A673 (cell line): Measurements from ENCODE around the gene RAVER2. TPM values are rescaled to one million over a fixed set of nuclear protein-coding genes. Genes with fewer than 3 reads are reported as not detected.

Experiments used
- BruUV-seq: library from RNA; stranded (reverse); fragments of 400-500 nt; replicated peaks from 2 replicates; lab custom pipeline; 2021; lab: Mats Ljungman, UMichigan
- CTCF ChIA-PET: fragments of 300-600 bp; sonication (Branson Sonifier 250); formaldehyde crosslinking; loops from one replicate; lab custom pipeline; 2022; ENCODE audit warnings: antibody characterized with exemption; lab: Charles Lee
- POLR2A ChIA-PET: fragments of 300-600 bp; sonication (Branson Sonifier 250); formaldehyde crosslinking; loops from one replicate; lab custom pipeline; 2022; ENCODE audit warnings: antibody characterized with exemption; ENCODE audit not compliant: low non-redundant PET; lab: Charles Lee
- DNase-seq: peaks from one replicate; pipeline ENCODE4 v3.0.0-alpha.2; 2015; ENCODE audit warnings: low spot score
- H3K27ac ChIP-seq: fragments of 200-600 bp; sonication (generic); 2 replicates; pipeline ENCODE4 v1.5.1; 2016; ENCODE audit warnings: mixed run types, low read depth, mild to moderate bottlenecking, mixed read lengths, antibody characterized with exemption, low read length; ENCODE audit not compliant: poor library complexity, severe bottlenecking
- H3K27me3 ChIP-seq: fragments of 200-600 bp; sonication (generic); replicated peaks from 2 replicates; pipeline ENCODE4 v1.6.1; 2017; ENCODE audit warnings: mixed run types, low read depth, mild to moderate bottlenecking, mixed read lengths, antibody characterized with exemption, low read length; ENCODE audit not compliant: insufficient read depth, poor library complexity
- H3K36me3 ChIP-seq: fragments of 200-600 bp; sonication (generic); 2 replicates; pipeline ENCODE4 v1.6.1; 2016; ENCODE audit warnings: mixed run types, mild to moderate bottlenecking, mixed read lengths, antibody characterized with exemption, low read length; ENCODE audit not compliant: insufficient read depth, poor library complexity, severe bottlenecking
- H3K4me1 ChIP-seq: fragments of 200-600 bp; sonication (generic); 2 replicates; pipeline ENCODE4 v1.6.1; 2017; ENCODE audit warnings: mixed run types, mild to moderate bottlenecking, mixed read lengths, antibody characterized with exemption, low read length; ENCODE audit not compliant: insufficient read depth, poor library complexity, severe bottlenecking
- H3K4me3 ChIP-seq: fragments of 200-600 bp; sonication (generic); 2 replicates; pipeline ENCODE4 v1.5.1; 2016; ENCODE audit warnings: low read depth, mixed run types, mild to moderate bottlenecking, mixed read lengths, low read length; ENCODE audit not compliant: poor library complexity, severe bottlenecking
- H3K9me3 ChIP-seq: fragments of 200-600 bp; sonication (generic); 2 replicates; pipeline ENCODE4 v1.6.1; 2016; ENCODE audit warnings: mixed run types, low read depth, mild to moderate bottlenecking, mixed read lengths, antibody characterized with exemption, low read length; ENCODE audit not compliant: poor library complexity, severe bottlenecking
- CTCF ChIP-seq: fragments of 300-800, 200-600 bp; sonication (generic); conservative IDR thresholded peaks from 2 replicates; pipeline ENCODE4 v1.5.1; 2017; ENCODE audit warnings: low read depth, mild to moderate bottlenecking, antibody characterized with exemption, low read length, moderate library complexity, mixed read lengths
- EZH2 ChIP-seq: fragments of 200-600 bp; sonication (generic); IDR thresholded peaks from 2 replicates; pipeline ENCODE4 v1.6.1; 2017; ENCODE audit warnings: borderline replicate concordance, low read depth, mild to moderate bottlenecking, mixed read lengths, antibody characterized with exemption, low read length; ENCODE audit not compliant: poor library complexity, severe bottlenecking
- intact Hi-C: fragments of 100-400 bp; cut with micrococcal nuclease; formaldehyde crosslinking; loops from one replicate; pipeline ENCODE4 v1.10.0; 2022; ENCODE audit not compliant: unreplicated experiment
- total RNA-seq: library from RNA; stranded (reverse); gene quantifications from 2 replicates; pipeline ENCODE4 v1.2.3, GENCODE V29; 2021

Gene RAVER2
- total RNA-seq, 1 experiment from 2014 or later = 34.1 TPM

- no peak for DNase-seq
- H3K4me3 ChIP-seq = no peak overlapping the region
- no peaks in the 10 kb centered on the region for H3K4me1 ChIP-seq
- TSS peak; percentile 9 for BruUV-seq
- no peaks in the 10 kb centered on the region for H3K27me3 ChIP-seq
- POLR2A ChIA-PET = interaction anchor here (0.7 kb wide), 1 partner anchor 38 kb away, joined by 3 read pairs; no protein-coding TSS in a partner anchor
- H3K36me3 ChIP-seq = peaks cover 34% of the 10 kb centered on the region
- no peak for TF ChIP-seq EZH2
- TF ChIP-seq CTCF = no peak
- peaks cover 12% of the 10 kb centered on the region for H3K9me3 ChIP-seq
- no peak overlapping the region for H3K27ac ChIP-seq
- intact Hi-C loops = no loop called here
- CTCF ChIA-PET = no interaction called here
Measured at GRCh38 chr1:64790832-64791487, 46.1 kb downstream of the RAVER2 start.

- no peak for TF ChIP-seq EZH2
- TF ChIP-seq CTCF = no peak
- BruUV-seq = no TSS peak
Measured at GRCh38 chr1:64798872-64799271, 54.0 kb downstream of the RAVER2 start.

GRCh38 chr1:64801851-64802523 lies 57.1 kb downstream of the RAVER2 start:
- no peaks in the 10 kb centered on the region for H3K9me3 ChIP-seq
- ChIA-PET POLR2A (no interaction called here), CTCF (no interaction called here)
- no peak overlapping the region for H3K27ac ChIP-seq
- no peak for DNase-seq
- H3K4me1 ChIP-seq = no peaks in the 10 kb centered on the region
- no peak for TF ChIP-seq EZH2
- TF ChIP-seq CTCF = no peak
- H3K27me3 ChIP-seq = no peaks in the 10 kb centered on the region
- H3K4me3 ChIP-seq = no peak overlapping the region
- intact Hi-C loops = no loop called here
- no TSS peak for BruUV-seq
- H3K36me3 ChIP-seq = peaks cover 16% of the 10 kb centered on the region

More at GRCh38 chr1:64798872-64799271, 54.0 kb downstream of the RAVER2 start:
- Histone ChIP-seq H3K4me1 (no peaks in the 10 kb centered on the region), H3K27me3 (no peaks in the 10 kb centered on the region), H3K36me3 (peaks cover 5% of the 10 kb centered on the region), H3K27ac (no peak overlapping the region), H3K4me3 (no peak overlapping the region), H3K9me3 (no peaks in the 10 kb centered on the region)
- POLR2A ChIA-PET = no interaction called here
- no peak for DNase-seq
- intact Hi-C loops = no loop called here
- CTCF ChIA-PET = no interaction called here
